GM12878 (cell line): ENCODE measurements around the gene OR5AC2. TPM values are rescaled to one million over a fixed set of nuclear protein-coding genes. Genes with fewer than 3 reads are reported as not detected.
A peak's percentile ranks its signal among the peaks of the same experiment; 100 is the strongest.

Source experiments
- ATAC-seq: fragments of 200-7000 bp; cut with Tn5 transposase; 3 replicates; pipeline ENCODE4 v1.9.1; 2020; ENCODE audit warnings: mild to moderate bottlenecking, moderate library complexity
- BruUV-seq: library from RNA; stranded (reverse); fragments of 400-500 nt; replicated peaks from 2 replicates; lab custom pipeline; 2021; lab: Mats Ljungman, UMichigan
- CTCF ChIA-PET: fragments of 300-600 bp; sonication (Branson Sonifier 250); formaldehyde crosslinking; extraction: SDS; loops from one replicate; lab custom pipeline; 2021; ENCODE audit warnings: inconsistent platforms; lab: Yijun Ruan, JAX
- POLR2A ChIA-PET: fragments of 350-600 bp; formaldehyde crosslinking; extraction: SDS; loops from one replicate; lab custom pipeline; 2021; ENCODE audit warnings: inconsistent platforms; lab: Charles Lee
- RAD21 ChIA-PET: fragments of 300-600 bp; sonication (Branson Sonifier 250); formaldehyde crosslinking; loops from one replicate; lab custom pipeline; 2023; ENCODE audit warnings: antibody characterized with exemption; ENCODE audit not compliant: unreplicated experiment; lab: Charles Lee
- SMC1A ChIA-PET: fragments of 300-600 bp; sonication (Branson Sonifier 250); formaldehyde crosslinking; loops from one replicate; lab custom pipeline; 2023; ENCODE audit not compliant: unreplicated experiment, uncharacterized antibody; lab: Charles Lee
- DNase-seq: peaks from one replicate; pipeline ENCODE4 v3.0.0-alpha.2; 2011; ENCODE audit warnings: low read depth, low spot score
- FAIRE-seq: peaks from 3 replicates; lab custom pipeline; 2011; peaks lifted over from hg19 to GRCh38; lab: Jason Lieb, UNC
- H2AFZ ChIP-seq: 2 replicates; pipeline ENCODE4 v1.6.0; 2011; ENCODE audit warnings: low read depth, low read length, control low read depth; ENCODE audit not compliant: control insufficient read depth
- H3K27ac ChIP-seq: 2 replicates; pipeline ENCODE4 v1.5.1; 2011; ENCODE audit warnings: control low read depth; ENCODE audit not compliant: control insufficient read depth, insufficient read depth
- H3K27me3 ChIP-seq, 2 experiments: replicated peaks in 1 of 2; 2 replicates each; pipeline versions ENCODE4 v1.6.0 to v1.6.1; 2011; ENCODE audit warnings: low read length in 1 of 2; ENCODE audit not compliant: control insufficient read depth in 2 of 2, insufficient read depth in 2 of 2
- H3K36me3 ChIP-seq, 2 experiments: 2 replicates each; pipeline ENCODE4 v1.5.1; 2011; ENCODE audit warnings: low read length in 1 of 2; ENCODE audit not compliant: control insufficient read depth in 2 of 2, insufficient read depth in 2 of 2
- H3K4me1 ChIP-seq: 2 replicates; pipeline ENCODE4 v1.6.1; 2011; ENCODE audit warnings: mild to moderate bottlenecking, low read length, moderate library complexity, mixed read lengths; ENCODE audit not compliant: control insufficient read depth, insufficient read depth
- H3K4me2 ChIP-seq: 2 replicates; pipeline ENCODE4 v1.6.0; 2011; ENCODE audit warnings: control low read depth; ENCODE audit not compliant: control insufficient read depth, insufficient read depth
- H3K4me3 ChIP-seq: fragments of 200-600 bp; sonication (generic); 2 replicates; pipeline ENCODE4 v1.5.1; 2016
- H3K79me2 ChIP-seq: 2 replicates; pipeline ENCODE4 v1.6.0; 2011; ENCODE audit warnings: low read length; ENCODE audit not compliant: control insufficient read depth, insufficient read depth
- H3K9ac ChIP-seq: 2 replicates; pipeline ENCODE4 v1.8.0; 2011; ENCODE audit warnings: low read length, control low read depth, mixed read lengths; ENCODE audit not compliant: control insufficient read depth, insufficient read depth
- H3K9me3 ChIP-seq: replicated peaks from 3 replicates; pipeline ENCODE4 v1.5.1; 2011; ENCODE audit warnings: mild to moderate bottlenecking, low read length; ENCODE audit not compliant: control insufficient read depth, insufficient read depth
- H4K20me1 ChIP-seq: 2 replicates; pipeline ENCODE4 v1.6.0; 2011; ENCODE audit not compliant: control insufficient read depth, insufficient read depth
- BHLHE40 ChIP-seq, 2 experiments: fragments of 450-650 bp in 1 of 2; IDR thresholded peaks; 2 replicates each; pipeline ENCODE4 v1.6.1; 2011 to 2017; ENCODE audit warnings: low read depth in 2 of 2, borderline replicate concordance in 1 of 2, improper control_type of control experiment in 1 of 2, low read length in 1 of 2, mild to moderate bottlenecking in 1 of 2
- CHD1 ChIP-seq: IDR thresholded peaks from 2 replicates; pipeline ENCODE4 v1.6.1; 2012; ENCODE audit warnings: low read depth, low read length, improper control_type of control experiment
- GABPA ChIP-seq: IDR thresholded peaks from 2 replicates; pipeline ENCODE4 v1.6.1; 2014; ENCODE audit warnings: antibody characterized with exemption, low read depth, mild to moderate bottlenecking, inconsistent platforms
- MEF2A ChIP-seq: IDR thresholded peaks from 2 replicates; pipeline ENCODE4 v1.6.1; 2011; ENCODE audit warnings: low read depth, mild to moderate bottlenecking, low read length, moderate library complexity; ENCODE audit not compliant: insufficient read depth
- MTA2 ChIP-seq: fragments of 450-650 bp; IDR thresholded peaks from 2 replicates; pipeline ENCODE4 v1.6.1; 2016; ENCODE audit warnings: low read depth, mild to moderate bottlenecking, moderate library complexity
- NBN ChIP-seq: fragments of 450-650 bp; IDR thresholded peaks from 2 replicates; pipeline ENCODE4 v1.6.1; 2016
- NFYA ChIP-seq: IDR thresholded peaks from 2 replicates; pipeline ENCODE4 v1.6.1; 2011; ENCODE audit warnings: low read depth, mild to moderate bottlenecking, low read length, improper control_type of control experiment, borderline replicate concordance
- POU2F2 ChIP-seq: IDR thresholded peaks from 3 replicates; pipeline ENCODE4 v1.6.1; 2011; ENCODE audit warnings: low read depth, mild to moderate bottlenecking, low read length, borderline replicate concordance
- RCOR1 ChIP-seq: conservative IDR thresholded peaks from 2 replicates; pipeline ENCODE4 v1.6.1; 2012; ENCODE audit warnings: low read depth, low read length, improper control_type of control experiment
- RUNX3 ChIP-seq: IDR thresholded peaks from 2 replicates; pipeline ENCODE4 v1.6.1; 2012; ENCODE audit warnings: low read length, inconsistent platforms
- SRF ChIP-seq, 2 experiments: IDR thresholded peaks; 2 replicates each; pipeline ENCODE4 v1.6.1; 2011; ENCODE audit warnings: low read depth in 2 of 2, low read length in 2 of 2, mild to moderate bottlenecking in 1 of 2, moderate library complexity in 1 of 2
- WGBS: methylation state at CpG from one replicate; pipeline ENCODE4 v1.1.6; 2016; ENCODE audit warnings: low lambda C conversion rate; ENCODE audit not compliant: insufficient replicate concordance, insufficient coverage; ENCODE audit errors: missing lambda C conversion rate; 5-methylcytosine and 5-hydroxymethylcytosine counted together
- in situ Hi-C: fragments of 300-500 bp; cut with MboI; formaldehyde crosslinking; loops from 9 replicates; pipeline ENCODE4 v1.14.3; 2018; ENCODE audit warnings: mixed read lengths
- intact Hi-C: fragments of 100-400 bp; cut with micrococcal nuclease; formaldehyde crosslinking; loops from one replicate; pipeline ENCODE4 v1.14.2; 2022; ENCODE audit not compliant: unreplicated experiment
- polyA plus RNA-seq, 11 experiments: library from polyadenylated mRNA; depleted of rRNA in 4 of 11; unstranded in 6 of 11; stranded (reverse) in 5 of 11; fragments of >200 nt; fragmentation: Nextera tagmentation in 4 of 11; fragmentation: Illumina TruSeq in 1 of 11; extraction: Ambion mirVana in 4 of 11; extraction: Trizol in 1 of 11; gene quantifications; 1 replicate in 1 of 11; 2 replicates in 10 of 11; pipeline versions ENCODE4 v1.2.1 to v1.2.3, GENCODE V29; 2011 to 2016; ENCODE audit warnings: inconsistent platforms in 2 of 11, missing spikeins in 2 of 11, low read depth in 1 of 11
- total RNA-seq, 4 experiments: library from RNA; depleted of rRNA in 3 of 4; stranded (reverse); fragments of >200 nt in 3 of 4; fragmentation: Illumina TruSeq in 1 of 4; extraction: Trizol in 1 of 4; gene quantifications; 2 replicates each; pipeline versions ENCODE4 v1.2.1 to v1.2.3, GENCODE V29; 2013 to 2021
- TF ChIP-seq, protein P1 (sequence below): fragments of 450-650 bp; IDR thresholded peaks from 2 replicates; pipeline ENCODE4 v1.6.1; 2017; ENCODE audit warnings: low read depth, mild to moderate bottlenecking, moderate library complexity
- TF ChIP-seq, protein P2 (sequence below): fragments of 150-350 bp; IDR thresholded peaks from 2 replicates; pipeline ENCODE4 v1.6.1; 2014; ENCODE audit warnings: mild to moderate bottlenecking, low read depth, low read length
- TF ChIP-seq, protein P3 (sequence below): fragments of 450-650 bp; IDR thresholded peaks from 2 replicates; pipeline ENCODE4 v1.6.1; 2014; ENCODE audit warnings: mild to moderate bottlenecking

Gene OR5AC2
- total and polyA plus RNA-seq, 10 of the 15 experiments (the other 5 are each of a cell fraction or from before 2014, with no cell fraction given), result not detected

DNA sequence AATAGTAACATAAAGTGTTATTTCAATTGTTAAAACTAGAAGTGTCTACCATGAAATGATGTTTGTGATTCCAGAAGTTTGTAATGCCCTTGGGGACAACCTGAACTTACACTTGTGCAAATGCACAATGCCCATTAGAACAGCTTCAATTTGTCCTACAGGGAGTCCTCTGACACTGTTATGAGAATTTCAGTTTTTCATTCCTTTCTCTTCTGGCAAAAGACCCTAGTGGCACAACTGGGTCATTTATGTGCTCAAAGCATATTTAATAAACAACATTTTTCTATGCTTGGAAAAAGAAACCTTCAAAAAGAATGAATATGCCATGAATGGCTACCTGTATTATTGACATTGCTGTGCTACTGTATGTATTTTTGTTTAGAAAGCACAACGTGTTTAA is 43.4 kb downstream of the OR5AC2 start, which contains the start of gene OR5H1:
Gene OR5H1 (plus strand): TSS at position 301 of the 400 bp plus-strand sequence. CDS start 1,977 bp downstream, outside the sequence.
- Histone ChIP-seq H3K4me2 (no peak within 1 kb of the TSS), H3K27ac (no peak within 1 kb of the TSS), H3K4me1 (no peaks in the 10 kb centered on the region), H3K36me3 (no peaks in the 10 kb centered on the region), H3K27me3 (no peaks in the 10 kb centered on the region), H3K79me2 (no peaks in the 10 kb centered on the region), H3K9me3 (no peaks in the 10 kb centered on the region), H3K9ac (no peak within 1 kb of the TSS), H4K20me1 (no peaks in the 10 kb centered on the region), H2AFZ (no peak within 1 kb of the TSS), H3K4me3 (no peak within 1 kb of the TSS)
- peak; percentile 23 for FAIRE-seq
- no peak for ATAC-seq
- no peak for DNase-seq
- in situ Hi-C loops, result no loop called here
- POLR2A ChIA-PET, result no interaction called here
- CTCF ChIA-PET, result no interaction called here
- intact Hi-C loops, result no loop called here
- SMC1A ChIA-PET, result no interaction called here
- WGBS, result 0% methylated on average over 1 of the region's 1 CpG
- TF ChIP-seq POU2F2 (no peak), RUNX3 (no peak), GABPA (no peak), NFYA (no peak), CHD1 (no peak), MEF2A (no peak), BHLHE40 (IDR thresholded peaks at IDR 0.05; ENCODE audit: borderline replicate concordance in 1 of 2, low read depth in 2 of 2, low read length in 1 of 2) (no peak), SRF (IDR thresholded peaks at IDR 0.05; ENCODE audit: low read depth in 2 of 2, low read length in 2 of 2) (no peak), MTA2 (no peak), RCOR1 (no peak), NBN (no peak)
- TF ChIP-seq, protein P1, sequence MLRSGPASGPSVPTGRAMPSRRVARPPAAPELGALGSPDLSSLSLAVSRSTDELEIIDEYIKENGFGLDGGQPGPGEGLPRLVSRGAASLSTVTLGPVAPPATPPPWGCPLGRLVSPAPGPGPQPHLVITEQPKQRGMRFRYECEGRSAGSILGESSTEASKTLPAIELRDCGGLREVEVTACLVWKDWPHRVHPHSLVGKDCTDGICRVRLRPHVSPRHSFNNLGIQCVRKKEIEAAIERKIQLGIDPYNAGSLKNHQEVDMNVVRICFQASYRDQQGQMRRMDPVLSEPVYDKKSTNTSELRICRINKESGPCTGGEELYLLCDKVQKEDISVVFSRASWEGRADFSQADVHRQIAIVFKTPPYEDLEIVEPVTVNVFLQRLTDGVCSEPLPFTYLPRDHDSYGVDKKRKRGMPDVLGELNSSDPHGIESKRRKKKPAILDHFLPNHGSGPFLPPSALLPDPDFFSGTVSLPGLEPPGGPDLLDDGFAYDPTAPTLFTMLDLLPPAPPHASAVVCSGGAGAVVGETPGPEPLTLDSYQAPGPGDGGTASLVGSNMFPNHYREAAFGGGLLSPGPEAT, result no peak
- TF ChIP-seq, protein P2, sequence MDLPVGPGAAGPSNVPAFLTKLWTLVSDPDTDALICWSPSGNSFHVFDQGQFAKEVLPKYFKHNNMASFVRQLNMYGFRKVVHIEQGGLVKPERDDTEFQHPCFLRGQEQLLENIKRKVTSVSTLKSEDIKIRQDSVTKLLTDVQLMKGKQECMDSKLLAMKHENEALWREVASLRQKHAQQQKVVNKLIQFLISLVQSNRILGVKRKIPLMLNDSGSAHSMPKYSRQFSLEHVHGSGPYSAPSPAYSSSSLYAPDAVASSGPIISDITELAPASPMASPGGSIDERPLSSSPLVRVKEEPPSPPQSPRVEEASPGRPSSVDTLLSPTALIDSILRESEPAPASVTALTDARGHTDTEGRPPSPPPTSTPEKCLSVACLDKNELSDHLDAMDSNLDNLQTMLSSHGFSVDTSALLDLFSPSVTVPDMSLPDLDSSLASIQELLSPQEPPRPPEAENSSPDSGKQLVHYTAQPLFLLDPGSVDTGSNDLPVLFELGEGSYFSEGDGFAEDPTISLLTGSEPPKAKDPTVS, result no peak
- TF ChIP-seq, protein P3, sequence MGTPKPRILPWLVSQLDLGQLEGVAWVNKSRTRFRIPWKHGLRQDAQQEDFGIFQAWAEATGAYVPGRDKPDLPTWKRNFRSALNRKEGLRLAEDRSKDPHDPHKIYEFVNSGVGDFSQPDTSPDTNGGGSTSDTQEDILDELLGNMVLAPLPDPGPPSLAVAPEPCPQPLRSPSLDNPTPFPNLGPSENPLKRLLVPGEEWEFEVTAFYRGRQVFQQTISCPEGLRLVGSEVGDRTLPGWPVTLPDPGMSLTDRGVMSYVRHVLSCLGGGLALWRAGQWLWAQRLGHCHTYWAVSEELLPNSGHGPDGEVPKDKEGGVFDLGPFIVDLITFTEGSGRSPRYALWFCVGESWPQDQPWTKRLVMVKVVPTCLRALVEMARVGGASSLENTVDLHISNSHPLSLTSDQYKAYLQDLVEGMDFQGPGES, result no peak
- BruUV-seq, result no TSS peak
- RAD21 ChIA-PET, result no interaction called here
